HL-60 (cell line): Measurements from ENCODE around the gene RBFOX1.

ENCODE experiments used
- CTCF ChIP-seq: IDR thresholded peaks from one replicate; pipeline ENCODE4 v1.5.1; 2011; ENCODE audit warnings: low read length, control low read depth, inconsistent platforms; ENCODE audit not compliant: insufficient read depth
- GABPA ChIP-seq: IDR thresholded peaks from 2 replicates; pipeline ENCODE4 v1.6.1; 2012; ENCODE audit warnings: low read depth
- POLR2AphosphoS5 ChIP-seq: IDR thresholded peaks from 2 replicates; pipeline ENCODE4 v1.6.1; 2012; ENCODE audit warnings: low read depth
- REST ChIP-seq: IDR thresholded peaks from 2 replicates; pipeline ENCODE4 v1.6.1; 2012; ENCODE audit warnings: low read depth; ENCODE audit not compliant: insufficient replicate concordance
- SPI1 ChIP-seq: IDR thresholded peaks from 2 replicates; pipeline ENCODE4 v1.6.1; 2012; ENCODE audit warnings: low read depth, mild to moderate bottlenecking, borderline replicate concordance

- TF ChIP-seq REST, result no peak
- no peak for TF ChIP-seq CTCF
- no peak for TF ChIP-seq POLR2AphosphoS5
- no peak for TF ChIP-seq GABPA
- no peak for TF ChIP-seq SPI1
Measured at GRCh38 chr16:7504844-7505243, 172.2 kb downstream of the RBFOX1 start.
